DND-41 (cell line): ENCODE results near the gene CLINT1.
A peak's percentile ranks its signal among the peaks of the same experiment; 100 is the strongest.

ENCODE experiments used
- ATAC-seq: fragments of 200-7000 bp; cut with Tn5 transposase; 3 replicates; pipeline ENCODE4 v1.9.1; 2021; ENCODE audit warnings: low read depth; ENCODE audit not compliant: insufficient read depth
- DNase-seq: peaks from one replicate; pipeline ENCODE4 v3.0.0-alpha.2; 2020
- H2AFZ ChIP-seq: 2 replicates; pipeline ENCODE4 v1.6.0; 2012; ENCODE audit warnings: low read depth, low read length
- H3K27ac ChIP-seq: 2 replicates; pipeline ENCODE4 v1.5.1; 2012; ENCODE audit warnings: low read length, inconsistent platforms
- H3K27me3 ChIP-seq: fragments of 200-600 bp; sonication (generic); 2 replicates; pipeline ENCODE4 v1.6.0; 2012; ENCODE audit warnings: low read length, mild to moderate bottlenecking, inconsistent platforms; ENCODE audit not compliant: insufficient read depth, poor library complexity
- H3K36me3 ChIP-seq: 2 replicates; pipeline ENCODE4 v1.5.1; 2012; ENCODE audit warnings: low read length, inconsistent platforms; ENCODE audit not compliant: insufficient read depth
- H3K4me1 ChIP-seq: 2 replicates; pipeline ENCODE4 v1.5.1; 2012; ENCODE audit warnings: mild to moderate bottlenecking, low read length; ENCODE audit not compliant: insufficient read depth
- H3K4me2 ChIP-seq: 2 replicates; pipeline ENCODE4 v1.6.0; 2012; ENCODE audit warnings: mild to moderate bottlenecking, moderate library complexity, low read length, inconsistent platforms; ENCODE audit not compliant: insufficient read depth
- H3K4me3 ChIP-seq, 2 experiments: fragments of 200-600 bp in 1 of 2; shearing (Covaris generic) in 1 of 2; 2 replicates each; pipeline ENCODE4 v1.5.1; 2012 to 2016; ENCODE audit warnings: inconsistent platforms in 2 of 2, low read length in 2 of 2, mild to moderate bottlenecking in 2 of 2, low read depth in 1 of 2, moderate library complexity in 1 of 2
- H3K79me2 ChIP-seq: 2 replicates; pipeline ENCODE4 v1.6.0; 2012; ENCODE audit warnings: low read length, inconsistent platforms; ENCODE audit not compliant: insufficient read depth
- H3K9ac ChIP-seq: 2 replicates; pipeline ENCODE4 v1.6.0; 2012; ENCODE audit warnings: low read depth, mild to moderate bottlenecking, inconsistent platforms, low read length, moderate library complexity
- H3K9me3 ChIP-seq: 2 replicates; pipeline ENCODE4 v1.5.1; 2012; ENCODE audit warnings: low read length, moderate library complexity, mild to moderate bottlenecking, inconsistent platforms; ENCODE audit not compliant: insufficient read depth, severe bottlenecking
- H4K20me1 ChIP-seq: 2 replicates; pipeline ENCODE4 v1.6.0; 2012; ENCODE audit warnings: low read length; ENCODE audit not compliant: insufficient read depth
- CTCF ChIP-seq: IDR thresholded peaks from 2 replicates; pipeline ENCODE4 v1.5.1; 2012; ENCODE audit warnings: borderline replicate concordance, low read length, moderate library complexity, mild to moderate bottlenecking; ENCODE audit not compliant: poor library complexity, severe bottlenecking; ENCODE audit errors: extremely low read depth
- EZH2 ChIP-seq: IDR thresholded peaks from 3 replicates; pipeline ENCODE4 v1.6.1; 2012; ENCODE audit warnings: borderline replicate concordance, low read depth, mild to moderate bottlenecking, moderate library complexity, low read length, inconsistent platforms; ENCODE audit not compliant: severe bottlenecking

CLINT1 gene

GRCh38 chr5:157766902-157767301 is 92.0 kb downstream of the CLINT1 start:
- DNase-seq (no peak), ATAC-seq (no peak)
- no peaks in the 10 kb centered on the region for H3K27me3 ChIP-seq
- no peak overlapping the region for H2AFZ ChIP-seq
- no peak overlapping the region for H3K27ac ChIP-seq
- H3K79me2 ChIP-seq: no peaks in the 10 kb centered on the region
- H3K4me3 ChIP-seq: no peak overlapping the region
- no peaks in the 10 kb centered on the region for H3K9me3 ChIP-seq
- no peak overlapping the region for H3K4me2 ChIP-seq
- H3K36me3 ChIP-seq: no peaks in the 10 kb centered on the region
- no peaks in the 10 kb centered on the region for H4K20me1 ChIP-seq
- TF ChIP-seq CTCF: no peak
- no peak for TF ChIP-seq EZH2
- H3K9ac ChIP-seq: no peak overlapping the region
- H3K4me1 ChIP-seq: no peaks in the 10 kb centered on the region

DNA sequence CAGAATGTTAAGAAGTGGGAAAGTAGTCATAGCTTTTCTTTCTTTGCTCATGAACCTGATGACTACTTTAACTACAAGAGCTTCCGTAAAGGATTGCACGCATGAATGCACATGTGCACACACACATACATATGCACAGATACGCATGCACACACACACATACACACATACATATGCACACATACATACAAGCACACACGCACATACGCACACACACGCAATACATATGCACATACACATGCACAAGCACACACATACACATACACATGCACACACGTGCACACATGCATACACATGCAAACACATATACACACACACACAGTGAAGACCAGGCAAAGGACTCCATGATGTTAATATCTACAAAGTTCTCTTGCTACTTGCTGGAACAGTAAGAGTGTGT is 92.5 kb downstream of the CLINT1 start:
- H2AFZ ChIP-seq: no peak overlapping the region
- DNase-seq (no peak), ATAC-seq (no peak)
- no peak overlapping the region for H3K4me2 ChIP-seq
- H4K20me1 ChIP-seq: no peaks in the 10 kb centered on the region
- no peak overlapping the region for H3K4me3 ChIP-seq
- no peaks in the 10 kb centered on the region for H3K27me3 ChIP-seq
- H3K27ac ChIP-seq: no peak overlapping the region
- 0 out of 2 replicates have a peak, but pooled peaks cover 4% of the 10 kb centered on the region for H3K36me3 ChIP-seq
- no peaks in the 10 kb centered on the region for H3K79me2 ChIP-seq
- H3K4me1 ChIP-seq: no peaks in the 10 kb centered on the region
- no peak for TF ChIP-seq CTCF
- TF ChIP-seq EZH2: no peak
- H3K9ac ChIP-seq: no peak overlapping the region
- no peaks in the 10 kb centered on the region for H3K9me3 ChIP-seq

DNA sequence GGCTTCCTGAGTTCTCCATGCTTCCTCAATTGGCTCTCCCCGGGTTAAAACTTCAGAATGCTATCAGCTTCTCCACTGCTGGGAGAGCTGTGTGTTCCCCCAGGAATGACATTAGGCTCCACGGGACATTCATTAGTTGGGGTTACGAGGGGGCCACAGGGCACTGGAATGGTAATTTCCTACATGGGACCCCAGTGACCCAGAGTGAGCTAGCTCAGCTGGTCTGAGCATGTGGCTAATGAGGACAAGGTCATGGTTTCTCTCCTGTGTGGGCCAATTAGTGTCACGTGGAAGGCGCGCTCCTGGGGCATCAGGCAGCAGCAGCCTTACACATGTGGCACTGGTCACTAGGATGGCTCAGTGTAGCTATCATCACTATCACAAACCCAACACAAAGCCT is 94.4 kb downstream of the CLINT1 start:
- Histone ChIP-seq H3K4me3 (no peak overlapping the region), H3K79me2 (no peaks in the 10 kb centered on the region), H3K9ac (no peak overlapping the region), H2AFZ (no peak overlapping the region), H3K27me3 (no peaks in the 10 kb centered on the region), H3K4me2 (no peak overlapping the region), H3K4me1 (no peaks in the 10 kb centered on the region), H4K20me1 (no peaks in the 10 kb centered on the region), H3K36me3 (peaks cover 12% of the 10 kb centered on the region; the same call in 1 of the 2 replicates), H3K9me3 (no peaks in the 10 kb centered on the region), H3K27ac (no peak overlapping the region)
- DNase-seq (no peak), ATAC-seq (no peak)
- no peak for TF ChIP-seq EZH2

GRCh38 chr5:157761690-157762621 is 97.0 kb downstream of the CLINT1 start:
- Histone ChIP-seq H3K9ac (no peak overlapping the region), H3K9me3 (no peaks in the 10 kb centered on the region), H3K4me3 (no peak overlapping the region), H2AFZ (no peak overlapping the region), H3K79me2 (no peaks in the 10 kb centered on the region), H3K27ac (no peak overlapping the region), H3K4me1 (no peaks in the 10 kb centered on the region), H3K36me3 (peaks cover 14% of the 10 kb centered on the region; the same call in 1 of the 2 replicates), H4K20me1 (no peaks in the 10 kb centered on the region), H3K4me2 (no peak overlapping the region), H3K27me3 (no peaks in the 10 kb centered on the region)
- ATAC-seq (peak; percentile 98), DNase-seq (peak; percentile 43)
- TF ChIP-seq EZH2: no peak
- TF ChIP-seq CTCF: peak; percentile 84
